Activated T-cell treated with anti-CD3 and anti-CD28 coated beads, Interleukin-2, amount 50 U/mL, for 4 hours (primary cell): ENCODE data around the gene ZBTB16. TPM values are rescaled to one million over a fixed set of nuclear protein-coding genes. Genes with fewer than 3 reads are reported as not detected.

Experiments
- ATAC-seq, 2 donors: fragments of 200-7000 bp; cut with Tn5 transposase; one replicate each; pipeline ENCODE4 v1.10.0; 2021
- DNase-seq: peaks from one replicate; pipeline ENCODE4 v3.0.0-alpha.2; 2020
- H3K27me3 Mint-ChIP-seq: one replicate; pipeline ENCODE4 v1.8.0; 2021; ENCODE audit warnings: low read depth, mixed read lengths
- H3K36me3 Mint-ChIP-seq: one replicate; pipeline ENCODE4 v1.8.0; 2022; ENCODE audit warnings: mixed read lengths; ENCODE audit not compliant: insufficient read depth
- H3K4me1 Mint-ChIP-seq: one replicate; pipeline ENCODE4 v1.8.0; 2021; ENCODE audit warnings: low read depth, mixed read lengths
- H3K4me3 Mint-ChIP-seq: one replicate; pipeline ENCODE4 v1.8.0; 2021; ENCODE audit warnings: mild to moderate bottlenecking, moderate library complexity, mixed read lengths
- H3K9me3 Mint-ChIP-seq: one replicate; pipeline ENCODE4 v1.8.0; 2021; ENCODE audit warnings: mixed read lengths
- total RNA-seq, 3 donors: library from RNA; stranded (reverse); gene quantifications; one replicate each; pipeline ENCODE4 v1.2.1, GENCODE V29; 2021

Gene ZBTB16
- total RNA-seq, 3 donors from 2014 or later, result 3.4 to 4.4 (median 4.1) TPM

DNA sequence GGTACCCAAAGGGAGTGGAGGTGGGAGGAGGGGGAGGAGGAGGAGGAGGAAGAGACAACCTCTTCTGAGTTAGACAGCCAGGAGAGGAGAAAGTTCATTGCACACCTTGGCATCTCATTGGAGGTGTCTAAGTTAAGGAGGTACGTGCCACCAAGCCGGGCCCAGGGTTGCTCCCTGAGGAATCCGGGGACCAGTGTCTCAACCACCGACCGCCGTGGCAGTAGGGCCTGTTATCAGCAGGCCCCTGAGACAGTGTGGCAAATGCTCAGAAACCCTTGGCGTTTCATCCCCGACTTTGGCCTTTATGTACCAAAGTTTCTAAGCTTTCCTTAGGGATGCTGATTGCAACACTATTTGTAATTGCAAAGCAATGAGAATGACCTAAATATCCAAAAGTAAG, 141.7 kb downstream of the ZBTB16 start:
- H3K36me3 Mint-ChIP-seq, result no peaks in the 10 kb centered on the region
- H3K9me3 Mint-ChIP-seq, result no peaks in the 10 kb centered on the region
- DNase-seq, result no peak
- ATAC-seq, result no peak
- H3K4me1 Mint-ChIP-seq, result no peaks in the 10 kb centered on the region
- no peak overlapping the region for H3K4me3 Mint-ChIP-seq
- H3K27me3 Mint-ChIP-seq, result no peaks in the 10 kb centered on the region

- Mint-ChIP-seq H3K4me3 (no peak overlapping the region), H3K27me3 (no peaks in the 10 kb centered on the region), H3K9me3 (no peaks in the 10 kb centered on the region), H3K4me1 (peaks cover 2% of the 10 kb centered on the region), H3K36me3 (no peaks in the 10 kb centered on the region)
- no peak for DNase-seq
- no peak for ATAC-seq
These were observed 142.6 kb downstream of the ZBTB16 start for GRCh38 chr11:114202011-114202609.

- no peak for ATAC-seq
- Mint-ChIP-seq H3K27me3 (no peaks in the 10 kb centered on the region), H3K36me3 (no peaks in the 10 kb centered on the region)
These were observed 147.6 kb downstream of the ZBTB16 start for GRCh38 chr11:114207096-114207495.

DNA sequence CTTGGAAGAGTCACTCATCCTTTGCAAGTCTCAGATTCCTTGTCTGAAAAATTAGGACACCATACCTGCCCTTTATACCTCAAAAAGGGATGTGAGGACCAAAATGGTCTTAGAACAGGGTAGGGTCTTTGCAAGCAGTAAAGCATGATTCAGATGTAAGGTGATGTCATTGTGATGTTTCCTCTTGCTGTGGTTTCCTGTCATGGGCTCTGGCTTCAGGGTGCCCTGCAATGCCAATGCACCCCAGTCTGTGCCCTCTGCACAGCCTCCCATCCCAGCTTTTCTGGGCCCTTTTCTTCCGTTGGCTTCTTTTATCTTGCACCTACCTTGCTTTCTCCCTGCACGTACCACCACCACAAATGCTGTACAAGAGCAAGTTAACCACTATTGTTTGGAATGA, 148.9 kb downstream of the ZBTB16 start:
- Mint-ChIP-seq H3K27me3 (no peaks in the 10 kb centered on the region), H3K4me1 (peaks cover 34% of the 10 kb centered on the region), H3K9me3 (no peaks in the 10 kb centered on the region), H3K36me3 (no peaks in the 10 kb centered on the region), H3K4me3 (no peak overlapping the region)
- DNase-seq (no peak), ATAC-seq (peak; percentile 90 to 93)

More at GRCh38 chr11:114207096-114207495, 147.6 kb downstream of the ZBTB16 start:
- Mint-ChIP-seq H3K4me3 (no peak overlapping the region), H3K9me3 (no peaks in the 10 kb centered on the region), H3K4me1 (peaks cover 34% of the 10 kb centered on the region)
- DNase-seq, result no peak

DNA sequence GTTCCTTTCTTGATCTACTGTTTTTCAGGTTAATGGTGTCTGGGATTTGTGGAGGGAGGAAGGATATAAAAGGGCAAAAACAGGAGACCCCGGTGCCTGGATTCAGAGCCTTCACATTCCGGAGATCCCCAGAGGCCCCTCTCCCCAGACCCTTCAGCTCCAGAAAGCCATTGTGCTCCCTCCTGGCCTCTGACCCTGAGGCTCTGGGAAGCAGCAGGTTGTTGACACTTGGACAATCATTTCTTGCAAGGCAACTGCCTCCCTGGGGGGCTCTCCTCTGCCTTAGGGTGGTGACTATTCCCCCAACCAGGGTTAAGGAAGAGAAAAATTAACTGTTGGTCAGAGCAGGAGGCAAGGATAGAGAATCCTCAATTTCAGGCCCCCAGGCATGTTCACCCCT, 149.8 kb downstream of the ZBTB16 start:
- Mint-ChIP-seq H3K36me3 (no peaks in the 10 kb centered on the region), H3K27me3 (no peaks in the 10 kb centered on the region), H3K4me3 (no peak overlapping the region), H3K4me1 (peaks cover 34% of the 10 kb centered on the region), H3K9me3 (no peaks in the 10 kb centered on the region)
- no peak for DNase-seq
- ATAC-seq, result no peak

DNA sequence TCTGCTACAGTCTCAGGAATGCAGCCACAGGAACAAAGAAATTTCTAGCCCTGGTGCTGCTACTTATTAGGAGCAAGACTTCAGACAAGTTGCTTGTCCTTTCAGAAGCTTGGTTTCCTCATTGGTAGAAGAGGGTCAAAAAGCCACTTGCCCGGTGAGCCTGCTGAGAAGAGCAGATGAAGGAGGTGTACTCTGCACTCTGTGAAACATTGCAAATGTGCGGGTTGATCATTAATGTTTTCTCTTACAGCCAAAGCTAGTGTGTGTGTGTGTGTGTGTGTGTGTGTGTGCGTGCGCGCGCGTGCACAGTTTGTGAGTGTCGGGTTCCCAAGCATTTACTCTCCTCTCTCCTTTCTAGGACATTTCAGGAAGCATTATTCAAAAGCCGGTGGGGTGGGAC, 150.4 kb downstream of the ZBTB16 start:
- peaks cover 34% of the 10 kb centered on the region for H3K4me1 Mint-ChIP-seq
- DNase-seq (no peak), ATAC-seq (no peak)
- no peak overlapping the region for H3K4me3 Mint-ChIP-seq
- no peaks in the 10 kb centered on the region for H3K36me3 Mint-ChIP-seq
- H3K9me3 Mint-ChIP-seq, result no peaks in the 10 kb centered on the region
- no peaks in the 10 kb centered on the region for H3K27me3 Mint-ChIP-seq

DNA sequence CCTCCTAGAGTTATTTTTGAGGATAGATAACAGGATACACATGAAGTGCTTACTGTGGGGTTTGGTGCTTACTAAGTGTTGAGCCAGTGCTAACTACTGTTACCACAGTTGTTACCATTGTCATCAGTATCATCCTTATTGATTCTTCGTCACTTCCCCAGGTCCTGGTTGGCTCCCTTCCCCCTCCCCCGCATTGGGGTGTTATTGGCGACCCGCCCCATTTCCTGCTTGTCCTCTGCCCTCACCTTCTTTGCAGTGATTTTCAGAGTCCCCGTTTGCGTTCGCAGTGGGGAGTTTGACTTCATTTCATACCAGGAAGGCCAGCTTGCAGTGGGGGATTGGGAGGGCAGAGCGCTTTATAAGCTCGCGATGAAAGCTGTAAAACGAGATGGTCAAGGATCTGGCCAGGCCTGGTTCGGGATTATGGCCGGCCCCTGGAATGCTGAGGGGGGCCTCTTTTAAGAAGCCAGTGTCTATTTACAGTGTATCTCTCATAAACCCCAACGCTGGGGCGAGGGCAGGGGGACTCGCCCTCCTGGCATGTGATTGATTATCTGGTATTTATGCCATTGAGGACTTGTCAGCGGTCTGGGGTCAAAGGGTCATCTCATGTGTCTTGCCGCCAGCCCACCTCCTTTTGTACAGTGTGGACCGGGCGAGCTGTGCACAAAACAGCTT, 152.1 kb downstream of the ZBTB16 start:
- Mint-ChIP-seq H3K4me3 (no peak overlapping the region), H3K27me3 (no peaks in the 10 kb centered on the region), H3K4me1 (peaks cover 49% of the 10 kb centered on the region), H3K9me3 (no peaks in the 10 kb centered on the region), H3K36me3 (no peaks in the 10 kb centered on the region)
- ATAC-seq (no peak), DNase-seq (no peak)

- no peak overlapping the region for H3K4me3 Mint-ChIP-seq
- H3K9me3 Mint-ChIP-seq, result no peaks in the 10 kb centered on the region
- H3K36me3 Mint-ChIP-seq, result no peaks in the 10 kb centered on the region
- ATAC-seq (no peak), DNase-seq (no peak)
- H3K27me3 Mint-ChIP-seq, result no peaks in the 10 kb centered on the region
- H3K4me1 Mint-ChIP-seq, result peaks cover 45% of the 10 kb centered on the region
These were observed 154.1 kb downstream of the ZBTB16 start for GRCh38 chr11:114213622-114214021.

DNA sequence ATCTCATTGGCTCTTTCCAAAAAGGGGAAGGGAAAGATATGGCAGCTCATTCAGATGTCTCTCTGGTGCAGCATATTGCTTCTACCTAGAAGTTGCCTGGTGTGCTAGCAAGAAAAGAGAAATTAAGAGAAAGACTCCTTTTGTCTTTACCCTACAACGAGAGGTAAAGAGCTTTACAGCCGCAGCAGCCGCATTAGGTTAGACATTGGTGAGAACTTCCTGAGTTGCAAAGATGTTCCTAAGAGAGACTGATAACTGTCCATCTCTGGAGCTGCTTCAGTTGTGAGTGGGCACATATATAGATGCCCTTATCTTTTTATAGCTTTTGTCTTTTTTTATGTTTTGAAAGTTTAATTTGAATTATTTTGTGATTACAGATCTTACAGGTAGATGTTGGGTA, 155.9 kb downstream of the ZBTB16 start:
- ATAC-seq, result no peak
- Mint-ChIP-seq H3K4me3 (no peak overlapping the region), H3K9me3 (no peaks in the 10 kb centered on the region), H3K36me3 (no peaks in the 10 kb centered on the region), H3K27me3 (no peaks in the 10 kb centered on the region), H3K4me1 (peaks cover 30% of the 10 kb centered on the region)
- no peak for DNase-seq

GRCh38 chr11:114215871-114216795, 156.6 kb downstream of the ZBTB16 start:
- Mint-ChIP-seq H3K4me3 (no peak overlapping the region), H3K36me3 (no peaks in the 10 kb centered on the region), H3K9me3 (no peaks in the 10 kb centered on the region), H3K27me3 (no peaks in the 10 kb centered on the region), H3K4me1 (peaks cover 29% of the 10 kb centered on the region)
- DNase-seq (no peak), ATAC-seq (peak in 1 of 2 donors; percentile 18)

DNA sequence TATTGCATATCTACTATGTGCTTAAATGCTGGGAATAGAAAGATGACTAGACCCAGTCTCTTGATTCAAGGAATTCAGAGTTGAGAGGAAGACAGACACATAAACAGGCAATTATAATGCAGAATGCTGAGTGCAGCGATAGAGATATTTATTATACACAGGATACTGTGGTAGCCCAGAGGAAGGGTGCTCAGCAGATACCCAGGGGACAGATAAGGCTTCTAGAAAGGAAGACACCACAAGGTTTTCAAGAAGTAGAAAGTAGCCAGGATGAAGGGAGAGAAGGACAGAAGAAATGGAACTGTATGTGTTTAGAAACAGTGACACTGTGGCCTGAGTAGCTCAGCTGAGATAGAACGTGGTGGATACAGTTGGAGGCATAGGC, 157.3 kb downstream of the ZBTB16 start:
- Mint-ChIP-seq H3K27me3 (no peaks in the 10 kb centered on the region), H3K36me3 (no peaks in the 10 kb centered on the region), H3K4me1 (peaks cover 29% of the 10 kb centered on the region), H3K9me3 (no peaks in the 10 kb centered on the region), H3K4me3 (no peak overlapping the region)
- ATAC-seq (peak in 1 of 2 donors; percentile 30), DNase-seq (no peak)

GRCh38 chr11:114218508-114218907, 159.0 kb downstream of the ZBTB16 start:
- ATAC-seq, result no peak
- H3K4me3 Mint-ChIP-seq, result no peak overlapping the region
- H3K9me3 Mint-ChIP-seq, result no peaks in the 10 kb centered on the region
- no peaks in the 10 kb centered on the region for H3K27me3 Mint-ChIP-seq
- no peak for DNase-seq
- peaks cover 29% of the 10 kb centered on the region for H3K4me1 Mint-ChIP-seq
- no peaks in the 10 kb centered on the region for H3K36me3 Mint-ChIP-seq

DNA sequence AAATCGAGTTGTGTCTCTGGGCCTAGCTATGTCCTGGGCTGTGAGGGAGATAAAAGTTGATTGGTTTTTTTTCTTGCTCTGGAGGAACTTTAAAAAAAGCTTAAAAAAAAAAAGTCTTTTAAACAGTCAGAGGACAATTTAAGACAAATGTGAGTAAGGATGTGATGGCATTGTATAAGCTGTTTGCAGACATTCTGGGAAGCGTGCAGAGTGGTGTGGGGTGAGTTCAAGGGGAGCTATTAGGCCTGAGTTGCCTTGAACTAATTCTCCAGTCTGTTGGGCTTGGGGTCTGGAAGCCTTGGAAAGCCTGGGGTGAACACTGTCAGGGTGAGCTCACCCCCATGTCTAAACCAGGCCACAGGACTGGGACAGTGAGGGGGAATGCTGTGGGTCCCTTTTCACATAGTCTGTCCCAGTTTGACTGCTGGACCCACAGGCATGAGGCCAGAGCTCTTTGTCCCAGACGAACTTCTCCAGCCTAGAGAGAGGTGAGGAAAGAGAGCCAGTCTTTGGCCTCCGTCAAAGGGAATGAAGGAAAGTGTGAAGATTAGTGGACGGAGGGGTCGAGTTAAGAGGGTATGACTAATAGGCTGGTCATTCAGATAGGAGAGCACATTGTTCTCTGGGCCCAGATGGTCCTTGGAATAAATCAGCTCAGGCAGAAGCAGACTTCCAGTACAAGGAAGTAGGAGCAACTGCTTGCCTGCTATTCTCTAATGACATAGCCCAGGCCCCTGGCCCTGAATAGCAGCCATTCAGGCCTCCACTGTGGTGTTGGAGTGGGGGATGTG, 160.2 kb downstream of the ZBTB16 start:
- peaks cover 30% of the 10 kb centered on the region for H3K4me1 Mint-ChIP-seq
- no peak for ATAC-seq
- H3K9me3 Mint-ChIP-seq, result no peaks in the 10 kb centered on the region
- no peak for DNase-seq
- H3K36me3 Mint-ChIP-seq, result no peaks in the 10 kb centered on the region
- H3K27me3 Mint-ChIP-seq, result no peaks in the 10 kb centered on the region
- H3K4me3 Mint-ChIP-seq, result no peak overlapping the region

- peaks cover 30% of the 10 kb centered on the region for H3K4me1 Mint-ChIP-seq
- no peaks in the 10 kb centered on the region for H3K36me3 Mint-ChIP-seq
- no peak for ATAC-seq
These were observed 161.5 kb downstream of the ZBTB16 start for GRCh38 chr11:114221037-114221436.

More at GRCh38 chr11:114221037-114221436, 161.5 kb downstream of the ZBTB16 start:
- DNase-seq, result no peak
- H3K27me3 Mint-ChIP-seq, result no peaks in the 10 kb centered on the region
- H3K4me3 Mint-ChIP-seq, result no peak overlapping the region
- H3K9me3 Mint-ChIP-seq, result no peaks in the 10 kb centered on the region
